ENCODE data around the gene LMF1. TPM values are rescaled to one million over a fixed set of nuclear protein-coding genes. Genes with fewer than 3 reads are reported as not detected.

LMF1 gene
- total RNA-seq, 2 experiments from 2014 or later = 9.5 to 12.2 TPM

GRCh38 chr16:830871-831570 is 139.8 kb downstream of the LMF1 start:
- peaks cover 2% of the 10 kb centered on the region for H3K9me3 Mint-ChIP-seq (ENCODE audit: low read depth)
- H3K27me3 Mint-ChIP-seq = peaks cover 3% of the 10 kb centered on the region

GRCh38 chr16:830107-830870 is 140.5 kb downstream of the LMF1 start:
- DNase-seq = no peak
- ATAC-seq = no peak
- Mint-ChIP-seq H3K27me3 (peaks cover 3% of the 10 kb centered on the region), H3K4me3 (no peak overlapping the region), H3K36me3 (ENCODE audit: low read depth) (no peaks in the 10 kb centered on the region), H3K9me3 (ENCODE audit: low read depth) (no peaks in the 10 kb centered on the region), H3K4me1 (no peaks in the 10 kb centered on the region), H3K27ac (no peak overlapping the region)
- intact Hi-C loops (cut with DNase I, micrococcal nuclease) = no loop called here
- ChIA-PET POLR2A (no interaction called here), CTCF (no interaction called here)

More at GRCh38 chr16:830871-831570, 139.8 kb downstream of the LMF1 start:
- H3K36me3 Mint-ChIP-seq (ENCODE audit: low read depth) = no peaks in the 10 kb centered on the region
- no peaks in the 10 kb centered on the region for H3K4me1 Mint-ChIP-seq
- no peak overlapping the region for H3K27ac Mint-ChIP-seq
- ChIA-PET CTCF (no interaction called here), POLR2A (no interaction called here)
- ATAC-seq (no peak), DNase-seq (no peak)
- intact Hi-C loops (cut with DNase I, micrococcal nuclease) = no loop called here
- H3K4me3 Mint-ChIP-seq = no peak overlapping the region

GRCh38 chr16:828891-829290 is 141.9 kb downstream of the LMF1 start:
- H3K36me3 Mint-ChIP-seq (ENCODE audit: low read depth) = no peaks in the 10 kb centered on the region
- no peak overlapping the region for H3K27ac Mint-ChIP-seq
- intact Hi-C loops (cut with DNase I, micrococcal nuclease) = no loop called here
- DNase-seq (no peak), ATAC-seq (no peak)
- no peaks in the 10 kb centered on the region for H3K9me3 Mint-ChIP-seq (ENCODE audit: low read depth)
- peaks cover 3% of the 10 kb centered on the region for H3K27me3 Mint-ChIP-seq
- no peaks in the 10 kb centered on the region for H3K4me1 Mint-ChIP-seq
- ChIA-PET POLR2A (no interaction called here), CTCF (no interaction called here)
- no peak overlapping the region for H3K4me3 Mint-ChIP-seq

GRCh38 chr16:827513-827912 is 143.3 kb downstream of the LMF1 start:
- no peaks in the 10 kb centered on the region for H3K4me1 Mint-ChIP-seq
- ChIA-PET CTCF (no interaction called here), POLR2A (no interaction called here)
- no peaks in the 10 kb centered on the region for H3K36me3 Mint-ChIP-seq (ENCODE audit: low read depth)
- no peak for ATAC-seq
- H3K27me3 Mint-ChIP-seq = peaks cover 5% of the 10 kb centered on the region
- intact Hi-C loops (cut with DNase I, micrococcal nuclease) = no loop called here
- H3K9me3 Mint-ChIP-seq (ENCODE audit: low read depth) = no peaks in the 10 kb centered on the region
- DNase-seq = no peak
- H3K4me3 Mint-ChIP-seq = no peak overlapping the region
- no peak overlapping the region for H3K27ac Mint-ChIP-seq

- no peak overlapping the region for H3K4me3 Mint-ChIP-seq
- H3K27ac Mint-ChIP-seq = no peak overlapping the region
- H3K4me1 Mint-ChIP-seq = peaks cover 3% of the 10 kb centered on the region
- ChIA-PET CTCF (no interaction called here), POLR2A (interaction anchor here (0.6 kb wide), 1 partner anchor 203 kb away, joined by 3 read pairs; no protein-coding TSS in a partner anchor)
- intact Hi-C loops (cut with DNase I, micrococcal nuclease) = no loop called here
- H3K9me3 Mint-ChIP-seq (ENCODE audit: low read depth) = no peaks in the 10 kb centered on the region
- no peak for ATAC-seq
- peaks cover 8% of the 10 kb centered on the region for H3K27me3 Mint-ChIP-seq
- H3K36me3 Mint-ChIP-seq (ENCODE audit: low read depth) = no peaks in the 10 kb centered on the region
- no peak for DNase-seq
These were observed 145.3 kb downstream of the LMF1 start for GRCh38 chr16:825341-826061.

GRCh38 chr16:824601-825000 is 146.2 kb downstream of the LMF1 start:
- ChIA-PET CTCF (no interaction called here), POLR2A (no interaction called here)
- no peaks in the 10 kb centered on the region for H3K9me3 Mint-ChIP-seq (ENCODE audit: low read depth)
- DNase-seq (no peak), ATAC-seq (no peak)
- H3K4me1 Mint-ChIP-seq = peaks cover 8% of the 10 kb centered on the region
- intact Hi-C loops (cut with DNase I, micrococcal nuclease) = no loop called here
- no peak overlapping the region for H3K27ac Mint-ChIP-seq
- H3K27me3 Mint-ChIP-seq = peaks cover 7% of the 10 kb centered on the region
- H3K4me3 Mint-ChIP-seq = no peak overlapping the region
- H3K36me3 Mint-ChIP-seq (ENCODE audit: low read depth) = no peaks in the 10 kb centered on the region

- no peak overlapping the region for H3K27ac Mint-ChIP-seq
- no peaks in the 10 kb centered on the region for H3K9me3 Mint-ChIP-seq (ENCODE audit: low read depth)
- no peak overlapping the region for H3K4me3 Mint-ChIP-seq
- H3K4me1 Mint-ChIP-seq = peaks cover 13% of the 10 kb centered on the region
- peaks cover 7% of the 10 kb centered on the region for H3K27me3 Mint-ChIP-seq
- intact Hi-C loops (cut with DNase I, micrococcal nuclease) = no loop called here
- CTCF ChIA-PET = no interaction called here
- ATAC-seq = no peak
- no peaks in the 10 kb centered on the region for H3K36me3 Mint-ChIP-seq (ENCODE audit: low read depth)
- POLR2A ChIA-PET = interaction anchor here (0.6 kb wide), 1 partner anchor 35 kb away, joined by 6 read pairs; no protein-coding TSS in a partner anchor
- DNase-seq = no peak
These were observed 146.6 kb downstream of the LMF1 start for GRCh38 chr16:824194-824593.

GRCh38 chr16:822909-823297 is 147.9 kb downstream of the LMF1 start:
- ChIA-PET CTCF (interaction anchor here (0.8 kb wide), 1 partner anchor 82 kb away, joined by 3 read pairs; the partner anchor contains the start of gene CIAO3), POLR2A (no interaction called here)
- H3K27me3 Mint-ChIP-seq = peaks cover 7% of the 10 kb centered on the region
- DNase-seq (no peak), ATAC-seq (no peak)
- H3K27ac Mint-ChIP-seq = no peak overlapping the region
- peaks cover 13% of the 10 kb centered on the region for H3K4me1 Mint-ChIP-seq
- no peak overlapping the region for H3K4me3 Mint-ChIP-seq
- intact Hi-C loops (cut with DNase I, micrococcal nuclease) = no loop called here
- no peaks in the 10 kb centered on the region for H3K36me3 Mint-ChIP-seq (ENCODE audit: low read depth)
- no peaks in the 10 kb centered on the region for H3K9me3 Mint-ChIP-seq (ENCODE audit: low read depth)

GRCh38 chr16:822174-822908 is 148.4 kb downstream of the LMF1 start:
- ATAC-seq = no peak
- intact Hi-C loops (cut with DNase I, micrococcal nuclease) = no loop called here
- POLR2A ChIA-PET = no interaction called here
- Mint-ChIP-seq H3K27me3 (peaks cover 7% of the 10 kb centered on the region), H3K4me3 (no peak overlapping the region), H3K4me1 (peaks cover 13% of the 10 kb centered on the region), H3K27ac (no peak overlapping the region), H3K36me3 (ENCODE audit: low read depth) (no peaks in the 10 kb centered on the region), H3K9me3 (ENCODE audit: low read depth) (no peaks in the 10 kb centered on the region)
- DNase-seq = no peak
- CTCF ChIA-PET = interaction anchor here (0.8 kb wide), 1 partner anchor 82 kb away, joined by 3 read pairs; the partner anchor contains the start of gene CIAO3

GRCh38 chr16:821751-822150 is 149.0 kb downstream of the LMF1 start:
- ATAC-seq = no peak
- DNase-seq = no peak
- H3K4me1 Mint-ChIP-seq = peaks cover 13% of the 10 kb centered on the region
- POLR2A ChIA-PET = no interaction called here
- intact Hi-C loops (cut with DNase I, micrococcal nuclease) = no loop called here
- peaks cover 7% of the 10 kb centered on the region for H3K27me3 Mint-ChIP-seq
- H3K27ac Mint-ChIP-seq = no peak overlapping the region
- no peak overlapping the region for H3K4me3 Mint-ChIP-seq
- H3K9me3 Mint-ChIP-seq (ENCODE audit: low read depth) = no peaks in the 10 kb centered on the region
- H3K36me3 Mint-ChIP-seq (ENCODE audit: low read depth) = no peaks in the 10 kb centered on the region
- CTCF ChIA-PET = no interaction called here

- Mint-ChIP-seq H3K4me1 (peaks cover 13% of the 10 kb centered on the region), H3K27ac (no peak overlapping the region), H3K9me3 (ENCODE audit: low read depth) (no peaks in the 10 kb centered on the region), H3K27me3 (peaks cover 8% of the 10 kb centered on the region), H3K36me3 (ENCODE audit: low read depth) (no peaks in the 10 kb centered on the region), H3K4me3 (no peak overlapping the region)
- ChIA-PET POLR2A (no interaction called here), CTCF (no interaction called here)
- no peak for DNase-seq
- intact Hi-C loops (cut with DNase I, micrococcal nuclease) = no loop called here
- no peak for ATAC-seq
These were observed 150.0 kb downstream of the LMF1 start for GRCh38 chr16:820748-821147.
